Astrocyte (in vitro differentiated cells and primary cell): ENCODE measurements around the gene MAS1. TPM values are rescaled to one million over a fixed set of nuclear protein-coding genes. Genes with fewer than 3 reads are reported as not detected.
"Not testable (repeated sequence)": the region's sequence is repeated elsewhere in the genome, so short reads cannot be mapped to it uniquely, and the experiment has no call there.

Source experiments
- DNase-seq: peaks from one replicate; pipeline ENCODE4 v3.0.0-alpha.2; 2010; ENCODE audit warnings: low read depth
- FAIRE-seq: peaks from 2 replicates; lab custom pipeline; 2011; peaks lifted over from hg19 to GRCh38; lab: Jason Lieb, UNC
- H2AFZ ChIP-seq: 2 replicates; pipeline ENCODE4 v1.6.0; 2012; ENCODE audit warnings: low read depth, low read length, inconsistent platforms
- H3K27ac ChIP-seq: 2 replicates; pipeline ENCODE4 v1.5.1; 2011; ENCODE audit warnings: low read depth, low read length, inconsistent platforms
- H3K27me3 ChIP-seq: 2 replicates; pipeline ENCODE4 v1.6.0; 2011; ENCODE audit warnings: low read length, inconsistent platforms; ENCODE audit not compliant: insufficient read depth
- H3K36me3 ChIP-seq: 2 replicates; pipeline ENCODE4 v1.5.1; 2011; ENCODE audit warnings: low read length, inconsistent platforms; ENCODE audit not compliant: insufficient read depth
- H3K4me1 ChIP-seq: 2 replicates; pipeline ENCODE4 v1.5.1; 2011; ENCODE audit warnings: low read length, inconsistent platforms; ENCODE audit not compliant: insufficient read depth
- H3K4me2 ChIP-seq: 2 replicates; pipeline ENCODE4 v1.6.0; 2012; ENCODE audit warnings: low read length, inconsistent platforms
- H3K4me3 ChIP-seq: 2 replicates; pipeline ENCODE4 v1.5.1; 2011; ENCODE audit warnings: low read depth, mild to moderate bottlenecking, low read length, inconsistent platforms; ENCODE audit not compliant: insufficient read depth
- H3K79me2 ChIP-seq: 2 replicates; pipeline ENCODE4 v1.6.0; 2012; ENCODE audit warnings: mild to moderate bottlenecking, low read length, inconsistent platforms; ENCODE audit not compliant: insufficient read depth
- H3K9ac ChIP-seq: 2 replicates; pipeline ENCODE4 v1.6.0; 2012; ENCODE audit warnings: mild to moderate bottlenecking, low read length, inconsistent platforms
- H3K9me3 ChIP-seq: 2 replicates; pipeline ENCODE4 v1.5.1; 2012; ENCODE audit warnings: low read depth, mild to moderate bottlenecking, low read length, inconsistent platforms; ENCODE audit not compliant: insufficient read depth
- H4K20me1 ChIP-seq: 2 replicates; pipeline ENCODE4 v1.6.0; 2012; ENCODE audit warnings: low read length, inconsistent platforms; ENCODE audit not compliant: insufficient read depth
- H3K27ac Mint-ChIP-seq: one replicate; pipeline ENCODE4 v1.8.0; 2021; ENCODE audit warnings: mild to moderate bottlenecking, mixed read lengths; ENCODE audit not compliant: unreplicated experiment
- H3K27me3 Mint-ChIP-seq: one replicate; pipeline ENCODE4 v1.8.0; 2021; ENCODE audit warnings: low read depth, mixed read lengths; ENCODE audit not compliant: unreplicated experiment
- H3K36me3 Mint-ChIP-seq: one replicate; pipeline ENCODE4 v1.8.0; 2021; ENCODE audit warnings: low read depth, mixed read lengths; ENCODE audit not compliant: unreplicated experiment
- H3K4me1 Mint-ChIP-seq: one replicate; pipeline ENCODE4 v1.8.0; 2021; ENCODE audit warnings: low read depth, mixed read lengths; ENCODE audit not compliant: unreplicated experiment
- H3K4me3 Mint-ChIP-seq: one replicate; pipeline ENCODE4 v1.8.0; 2021; ENCODE audit warnings: mild to moderate bottlenecking, moderate library complexity, mixed read lengths; ENCODE audit not compliant: unreplicated experiment
- H3K9me3 Mint-ChIP-seq: one replicate; pipeline ENCODE4 v1.8.0; 2021; ENCODE audit warnings: mild to moderate bottlenecking, mixed read lengths; ENCODE audit not compliant: unreplicated experiment
- CTCF ChIP-seq: IDR thresholded peaks from 2 replicates; pipeline ENCODE4 v1.5.1; 2011; ENCODE audit warnings: low read depth, mild to moderate bottlenecking, inconsistent platforms, low read length, moderate library complexity; ENCODE audit not compliant: insufficient read depth
- EZH2 ChIP-seq: IDR thresholded peaks from 2 replicates; pipeline ENCODE4 v1.6.1; 2012; ENCODE audit warnings: mild to moderate bottlenecking, low read length, inconsistent platforms; ENCODE audit not compliant: insufficient read depth
- total RNA-seq: library from RNA; stranded (reverse); gene quantifications from 2 replicates; pipeline ENCODE4 v1.2.1, GENCODE V29; 2021

The MAS1 gene
- total RNA-seq, 1 donor from 2014 or later = not detected

DNA sequence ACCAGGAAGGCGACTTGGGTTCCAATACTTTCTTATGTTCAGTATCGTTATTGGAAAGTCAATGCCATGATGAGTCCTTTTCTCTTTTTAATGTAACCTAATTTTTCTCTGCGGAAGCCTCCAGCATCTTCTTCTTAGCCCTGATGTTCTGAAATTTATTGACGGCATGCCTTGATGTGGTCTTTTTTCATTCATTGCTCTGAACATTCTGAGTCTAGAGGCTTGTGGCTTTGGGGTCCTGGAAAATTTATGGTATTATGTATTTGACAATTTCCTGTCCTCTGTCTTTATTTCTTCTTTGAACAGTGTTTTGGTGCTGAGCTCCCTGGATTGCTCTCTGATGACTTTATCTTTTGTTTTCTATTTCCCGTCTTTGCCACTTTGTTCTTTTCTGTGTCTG lies 28.7 kb upstream of the MAS1 start:
- peaks cover 2% of the 10 kb centered on the region for H3K9me3 Mint-ChIP-seq
- no peaks in the 10 kb centered on the region for H4K20me1 ChIP-seq
- H3K4me1 ChIP-seq = no peaks in the 10 kb centered on the region
- no peak overlapping the region for H3K4me2 ChIP-seq
- H2AFZ ChIP-seq = no peak overlapping the region
- no peaks in the 10 kb centered on the region for H3K36me3 Mint-ChIP-seq
- no peaks in the 10 kb centered on the region for H3K36me3 ChIP-seq
- DNase-seq = no peak
- no peak overlapping the region for H3K4me3 Mint-ChIP-seq
- FAIRE-seq = no peak
- no peak overlapping the region for H3K4me3 ChIP-seq
- no peak overlapping the region for H3K9ac ChIP-seq
- H3K4me1 Mint-ChIP-seq = no peaks in the 10 kb centered on the region
- H3K79me2 ChIP-seq = no peaks in the 10 kb centered on the region
- H3K27me3 ChIP-seq = peaks cover 3% of the 10 kb centered on the region
- no peak overlapping the region for H3K27ac ChIP-seq
- peaks cover 2% of the 10 kb centered on the region for H3K27me3 Mint-ChIP-seq
- no peak overlapping the region for H3K27ac Mint-ChIP-seq
- TF ChIP-seq EZH2 (no peak), CTCF (no peak)
- H3K9me3 ChIP-seq = no peaks in the 10 kb centered on the region

DNA sequence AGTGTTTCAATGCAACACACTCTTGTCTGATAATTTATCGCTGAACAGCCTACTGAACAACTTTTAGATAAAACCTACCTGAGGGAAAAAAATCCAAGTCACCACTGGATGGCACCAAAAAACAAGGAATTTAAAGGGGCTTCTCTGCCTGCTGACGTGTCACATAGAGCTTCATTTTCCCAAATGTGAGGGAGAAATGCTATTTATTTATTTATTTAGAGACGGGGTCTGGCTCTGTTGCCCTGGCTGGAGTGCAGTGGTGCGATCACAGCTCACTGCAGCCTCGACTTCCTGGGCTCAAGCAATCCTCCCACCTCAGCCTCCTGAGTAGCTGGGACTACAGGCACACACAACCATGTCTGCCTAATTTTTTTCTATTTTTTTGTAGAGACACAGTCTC lies 27.4 kb upstream of the MAS1 start:
- H3K27me3 Mint-ChIP-seq, H4K20me1 ChIP-seq, H3K36me3 ChIP-seq, H3K4me3 Mint-ChIP-seq, H3K27me3 ChIP-seq, H3K4me1 Mint-ChIP-seq, H3K9ac ChIP-seq, H3K4me1 ChIP-seq, H3K4me3 ChIP-seq, H3K27ac ChIP-seq, H3K9me3 ChIP-seq, H3K27ac Mint-ChIP-seq, H3K9me3 Mint-ChIP-seq, H3K4me2 ChIP-seq, H3K79me2 ChIP-seq, H3K36me3 Mint-ChIP-seq, H2AFZ ChIP-seq: not testable (repeated sequence)
- peak; percentile 47 for FAIRE-seq
- TF ChIP-seq CTCF = peak; percentile 55
- peak; percentile 42 for DNase-seq

DNA sequence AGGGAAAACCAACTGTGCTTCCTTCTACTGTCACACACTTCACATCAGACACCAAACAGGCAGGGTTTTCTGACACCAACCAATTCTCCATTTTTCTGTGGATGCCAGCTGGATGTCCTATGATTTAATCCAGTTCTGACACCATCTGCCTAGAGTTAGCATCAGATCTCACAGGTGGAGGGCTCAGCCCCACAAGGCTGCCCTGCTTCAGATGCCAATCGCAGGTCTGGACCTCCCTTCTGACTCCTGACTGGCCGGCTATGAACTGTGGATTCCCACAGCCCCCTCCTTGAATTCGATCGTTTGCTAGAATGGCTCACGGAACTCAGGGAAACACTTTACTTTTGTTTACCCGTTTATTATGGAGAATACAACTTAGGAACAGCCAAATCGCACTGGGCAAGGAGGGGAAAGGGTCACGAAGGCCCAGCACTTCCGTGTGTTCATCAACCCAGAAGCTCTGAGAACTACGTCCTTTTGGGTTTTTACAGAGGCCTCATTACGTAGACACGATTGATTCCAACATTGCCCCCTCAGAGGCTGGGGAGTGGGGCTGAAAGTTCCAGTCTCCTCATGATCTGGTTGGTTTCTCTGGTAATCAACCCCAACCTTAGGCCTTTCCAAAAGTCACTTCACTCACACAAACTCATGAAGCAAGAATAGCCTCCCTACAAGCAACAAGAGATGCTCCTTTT lies 25.4 kb upstream of the MAS1 start:
- no peak for FAIRE-seq
- no peak overlapping the region for H3K27ac ChIP-seq
- no peak overlapping the region for H3K4me3 Mint-ChIP-seq

More for the DNA sequence above, 25.4 kb upstream of the MAS1 start:
- DNase-seq = no peak
- peaks cover 5% of the 10 kb centered on the region for H3K9me3 Mint-ChIP-seq
- H3K9me3 ChIP-seq = no peaks in the 10 kb centered on the region
- no peaks in the 10 kb centered on the region for H4K20me1 ChIP-seq
- H3K27me3 ChIP-seq = peaks cover 3% of the 10 kb centered on the region
- H3K4me2 ChIP-seq = no peak overlapping the region
- H3K4me1 ChIP-seq = no peaks in the 10 kb centered on the region
- peaks cover 2% of the 10 kb centered on the region for H3K27me3 Mint-ChIP-seq
- no peak overlapping the region for H2AFZ ChIP-seq
- no peak overlapping the region for H3K4me3 ChIP-seq
- no peaks in the 10 kb centered on the region for H3K79me2 ChIP-seq
- no peak overlapping the region for H3K27ac Mint-ChIP-seq
- no peak overlapping the region for H3K9ac ChIP-seq
- H3K36me3 ChIP-seq = no peaks in the 10 kb centered on the region
- no peaks in the 10 kb centered on the region for H3K4me1 Mint-ChIP-seq
- TF ChIP-seq EZH2 (no peak), CTCF (no peak)
- no peaks in the 10 kb centered on the region for H3K36me3 Mint-ChIP-seq
